HEK293 (cell line): ENCODE data around the gene C11orf58.

Experiments used
- RBAK ChIP-seq: fragments of 450-650 bp; formaldehyde crosslinking; IDR thresholded peaks from 2 replicates; pipeline ENCODE4 v1.5.1; 2016; ENCODE audit warnings: missing biosample characterization, missing genetic modification characterization
- ZNF132 ChIP-seq: fragments of 450-650 bp; formaldehyde crosslinking; IDR thresholded peaks from 2 replicates; pipeline ENCODE4 v1.5.1; 2017; ENCODE audit warnings: missing biosample characterization, missing genetic modification characterization, borderline replicate concordance
- ZNF335 ChIP-seq: fragments of 450-650 bp; formaldehyde crosslinking; conservative IDR thresholded peaks from 2 replicates; pipeline ENCODE4 v1.5.1; 2016; ENCODE audit warnings: missing biosample characterization, missing genetic modification characterization
- TF ChIP-seq, protein P1 (sequence below): fragments of 450-650 bp; formaldehyde crosslinking; IDR thresholded peaks from 2 replicates; pipeline ENCODE4 v1.5.1; 2016; ENCODE audit warnings: missing biosample characterization, missing genetic modification characterization
- TF ChIP-seq, protein P2 (sequence below): fragments of 450-650 bp; formaldehyde crosslinking; IDR thresholded peaks from 2 replicates; pipeline ENCODE4 v1.5.1; 2016; ENCODE audit warnings: missing biosample characterization, missing genetic modification characterization

DNA sequence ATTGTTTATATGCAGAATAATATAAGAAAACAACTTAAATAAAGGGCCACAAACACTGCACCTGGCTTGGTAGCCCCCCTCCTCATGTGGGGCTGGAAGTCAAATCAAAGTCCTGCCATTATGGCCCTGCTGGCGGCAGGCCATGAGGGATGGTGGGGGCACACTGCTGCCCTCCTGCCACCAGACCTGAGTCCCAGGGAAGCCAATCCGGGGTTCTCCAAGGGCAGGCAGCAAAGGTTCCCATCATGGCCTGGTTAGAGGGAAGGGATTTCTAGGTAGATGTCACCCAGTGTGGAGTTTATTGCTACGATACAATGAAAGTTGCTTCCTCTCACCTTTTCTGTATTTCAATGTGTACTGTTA, 39.1 kb downstream of the C11orf58 start:
- TF ChIP-seq, protein P1, sequence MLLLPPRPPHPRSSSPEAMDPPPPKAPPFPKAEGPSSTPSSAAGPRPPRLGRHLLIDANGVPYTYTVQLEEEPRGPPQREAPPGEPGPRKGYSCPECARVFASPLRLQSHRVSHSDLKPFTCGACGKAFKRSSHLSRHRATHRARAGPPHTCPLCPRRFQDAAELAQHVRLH, result no peak
- TF ChIP-seq, protein P2, sequence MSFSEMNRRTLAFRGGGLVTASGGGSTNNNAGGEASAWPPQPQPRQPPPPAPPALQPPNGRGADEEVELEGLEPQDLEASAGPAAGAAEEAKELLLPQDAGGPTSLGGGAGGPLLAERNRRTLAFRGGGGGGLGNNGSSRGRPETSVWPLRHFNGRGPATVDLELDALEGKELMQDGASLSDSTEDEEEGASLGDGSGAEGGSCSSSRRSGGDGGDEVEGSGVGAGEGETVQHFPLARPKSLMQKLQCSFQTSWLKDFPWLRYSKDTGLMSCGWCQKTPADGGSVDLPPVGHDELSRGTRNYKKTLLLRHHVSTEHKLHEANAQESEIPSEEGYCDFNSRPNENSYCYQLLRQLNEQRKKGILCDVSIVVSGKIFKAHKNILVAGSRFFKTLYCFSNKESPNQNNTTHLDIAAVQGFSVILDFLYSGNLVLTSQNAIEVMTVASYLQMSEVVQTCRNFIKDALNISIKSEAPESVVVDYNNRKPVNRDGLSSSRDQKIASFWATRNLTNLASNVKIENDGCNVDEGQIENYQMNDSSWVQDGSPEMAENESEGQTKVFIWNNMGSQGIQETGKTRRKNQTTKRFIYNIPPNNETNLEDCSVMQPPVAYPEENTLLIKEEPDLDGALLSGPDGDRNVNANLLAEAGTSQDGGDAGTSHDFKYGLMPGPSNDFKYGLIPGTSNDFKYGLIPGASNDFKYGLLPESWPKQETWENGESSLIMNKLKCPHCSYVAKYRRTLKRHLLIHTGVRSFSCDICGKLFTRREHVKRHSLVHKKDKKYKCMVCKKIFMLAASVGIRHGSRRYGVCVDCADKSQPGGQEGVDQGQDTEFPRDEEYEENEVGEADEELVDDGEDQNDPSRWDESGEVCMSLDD (tag by site-specific recombination), result no peak
- no peak for TF ChIP-seq ZNF132 (tag by site-specific recombination)
- TF ChIP-seq RBAK (tag by site-specific recombination), result no peak
- TF ChIP-seq ZNF335 (tag by site-specific recombination), result no peak
